Embryonic facial prominence (tissue), 1 donor: ENCODE data around the gene SLMAP.

Source experiments
- DNase-seq: peaks from one replicate; pipeline ENCODE4 v3.0.0-alpha.2; 2016; ENCODE audit errors: extremely low spot score

Gene SLMAP

GRCh38 chr3:57755741-57756527 lies at the start of gene SLMAP:
SLMAP (plus strand) TSS chr3:57756309; CDS start chr3:57757652, 1,343 bp downstream.
- DNase-seq, result peak; percentile 95

- no peak for DNase-seq
Measured at GRCh38 chr3:57706462-57706861, 49.6 kb upstream of the SLMAP start.

- no peak for DNase-seq
Measured at GRCh38 chr3:57709031-57709430, 47.1 kb upstream of the SLMAP start.

DNA sequence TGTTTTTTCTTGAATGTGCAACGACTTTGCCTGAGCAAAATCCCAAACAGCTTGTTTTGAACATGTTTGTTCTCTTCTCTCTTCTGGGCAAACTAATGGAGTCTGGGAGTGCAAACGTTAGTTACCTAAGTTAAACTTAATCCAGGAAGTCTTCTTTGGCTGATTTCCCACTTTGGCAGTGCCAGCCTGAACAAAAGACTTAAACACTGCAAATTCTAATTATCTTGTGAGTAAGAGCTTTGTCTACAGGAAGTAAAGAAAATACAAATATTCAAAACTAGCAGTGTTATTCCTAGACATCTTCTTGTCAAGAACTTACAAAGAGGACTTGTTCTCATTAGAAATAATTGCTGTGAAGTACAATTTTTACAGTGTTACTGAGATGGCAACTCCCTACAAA lies 46.5 kb upstream of the SLMAP start:
- no peak for DNase-seq

GRCh38 chr3:57715686-57716085 lies 40.4 kb upstream of the SLMAP start:
- DNase-seq, result no peak

GRCh38 chr3:57717205-57717868 lies 38.8 kb upstream of the SLMAP start:
- no peak for DNase-seq

DNA sequence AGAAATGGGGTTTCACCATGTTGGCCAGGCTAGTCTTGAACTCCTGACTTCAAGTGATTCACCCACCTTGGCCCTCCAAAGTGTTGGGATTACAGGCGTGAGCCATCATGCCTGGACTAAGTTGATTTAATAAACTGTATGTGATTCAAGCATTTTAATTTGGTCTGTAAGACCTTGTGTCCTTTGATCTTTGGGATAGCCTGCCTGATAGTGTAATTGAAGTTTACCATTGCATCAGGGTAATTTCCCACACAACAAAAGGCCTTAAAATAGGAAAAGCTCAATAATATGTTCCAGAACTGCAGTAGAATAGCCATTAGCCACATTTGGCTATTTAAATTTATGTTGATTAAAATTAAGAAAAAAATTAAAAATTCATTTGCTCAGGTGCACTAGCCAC lies 38.0 kb upstream of the SLMAP start:
- no peak for DNase-seq

DNA sequence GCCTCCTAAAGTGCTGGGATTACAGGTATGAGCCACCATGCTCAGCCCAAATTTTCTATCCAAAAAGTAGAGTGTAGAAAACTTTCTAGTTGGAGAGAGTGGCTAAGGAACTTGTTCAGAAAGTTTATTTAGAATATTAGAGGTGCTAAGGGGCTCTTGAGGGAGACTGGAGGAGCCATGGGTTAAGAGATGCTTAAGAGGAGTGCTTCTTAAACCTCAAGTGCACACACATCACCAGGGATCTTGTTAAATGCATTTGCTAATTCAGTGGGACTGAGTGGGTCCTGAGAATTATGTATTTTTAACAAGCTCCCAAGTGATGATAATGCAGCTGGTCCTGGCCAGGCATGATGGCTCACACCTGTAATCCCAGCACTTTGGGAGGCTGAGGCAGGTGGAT lies 29.7 kb upstream of the SLMAP start:
- no peak for DNase-seq

DNA sequence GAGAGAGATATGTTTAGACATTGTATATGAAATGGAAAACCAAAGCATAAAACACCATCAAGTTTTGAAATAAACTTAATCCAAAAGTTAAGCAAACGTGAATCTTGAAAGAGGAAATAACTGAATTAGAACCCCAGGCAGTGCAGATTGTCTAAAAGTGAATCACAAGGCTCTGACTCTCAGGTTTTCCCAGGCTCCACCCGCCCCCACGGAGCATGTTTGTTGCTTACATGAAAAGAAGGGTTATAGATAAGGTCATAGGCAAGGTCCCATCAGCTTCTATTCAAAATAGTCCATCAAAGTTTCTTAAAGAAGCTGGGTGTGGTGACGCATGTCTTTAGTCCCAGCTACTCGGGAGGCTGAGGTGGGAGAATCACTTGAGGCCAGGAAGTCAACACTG lies 29.0 kb upstream of the SLMAP start:
- no peak for DNase-seq

GRCh38 chr3:57729334-57730045 lies 26.6 kb upstream of the SLMAP start:
- DNase-seq, result no peak

DNA sequence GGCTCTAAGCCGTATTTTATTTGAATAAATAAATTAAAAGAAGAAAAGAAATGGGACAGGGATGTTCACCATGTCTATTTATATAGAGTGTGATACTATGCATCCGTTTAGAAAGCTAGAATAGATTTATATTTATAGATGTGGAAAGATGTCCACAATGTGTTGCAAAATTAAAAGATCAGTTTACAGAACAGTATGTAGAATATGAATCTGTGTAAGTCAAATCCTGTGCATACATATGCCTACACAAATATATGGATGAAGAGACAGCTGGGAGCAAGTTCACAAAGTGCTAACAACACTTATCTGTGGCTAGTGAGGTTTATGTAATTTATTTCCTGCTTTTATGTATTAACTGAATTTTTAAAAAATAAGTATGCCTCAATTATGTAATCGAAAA lies 25.4 kb upstream of the SLMAP start:
- no peak for DNase-seq

DNA sequence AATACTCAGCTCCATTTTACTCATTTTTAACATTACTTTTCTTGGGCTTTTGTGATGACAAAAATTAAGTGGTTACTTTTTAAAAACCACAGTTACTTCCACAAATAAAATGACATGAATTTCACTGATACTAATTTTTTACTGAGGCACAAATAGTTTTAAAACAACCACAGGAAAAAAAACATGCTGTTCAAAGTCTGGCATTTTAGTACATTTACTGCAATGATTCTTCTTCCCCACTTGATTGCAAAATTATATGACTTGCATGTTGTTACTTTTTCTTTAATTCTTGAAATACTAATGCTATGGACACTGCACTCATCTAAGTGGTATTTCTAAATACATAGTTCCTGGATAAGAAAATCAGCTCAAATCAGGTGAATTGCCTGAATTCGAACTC lies 24.8 kb upstream of the SLMAP start:
- DNase-seq, result no peak

DNA sequence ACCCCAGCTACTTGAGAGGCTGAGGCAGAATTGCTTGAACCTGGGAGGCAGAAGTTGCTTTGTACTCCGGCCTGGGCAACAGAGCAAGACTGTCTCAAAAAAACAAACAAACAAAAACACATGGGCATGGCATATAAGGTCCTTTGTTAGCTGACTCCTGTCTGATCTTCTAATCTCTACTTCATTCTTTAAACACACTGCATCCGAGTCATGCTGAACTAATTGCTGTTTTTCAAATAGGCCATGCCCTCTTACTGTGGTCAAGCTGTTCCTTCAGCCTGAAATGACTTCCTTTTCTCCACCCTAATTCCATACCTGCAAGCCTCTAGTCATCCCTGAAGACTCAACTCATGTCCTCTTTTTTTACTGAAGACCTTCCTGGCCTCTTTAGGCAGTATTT lies 22.3 kb upstream of the SLMAP start:
- no peak for DNase-seq

DNA sequence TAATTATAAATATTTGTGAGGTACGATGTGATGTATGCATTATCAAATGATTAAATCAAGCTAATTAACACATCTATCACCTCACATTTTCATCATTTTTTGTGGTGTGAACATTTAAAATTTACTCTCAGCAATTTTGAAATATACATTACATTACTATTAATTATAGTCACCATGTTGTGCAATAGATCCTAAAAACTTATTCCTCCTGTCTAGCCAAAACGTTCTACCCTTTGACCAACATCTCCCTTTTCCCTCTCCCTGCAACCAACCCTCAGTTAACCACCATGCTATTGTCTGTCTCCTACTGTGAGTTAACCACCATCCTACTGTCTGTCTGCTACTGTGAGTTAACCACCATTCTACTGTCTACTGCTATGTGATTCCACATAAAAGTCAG lies 20.7 kb upstream of the SLMAP start:
- DNase-seq, result no peak

DNA sequence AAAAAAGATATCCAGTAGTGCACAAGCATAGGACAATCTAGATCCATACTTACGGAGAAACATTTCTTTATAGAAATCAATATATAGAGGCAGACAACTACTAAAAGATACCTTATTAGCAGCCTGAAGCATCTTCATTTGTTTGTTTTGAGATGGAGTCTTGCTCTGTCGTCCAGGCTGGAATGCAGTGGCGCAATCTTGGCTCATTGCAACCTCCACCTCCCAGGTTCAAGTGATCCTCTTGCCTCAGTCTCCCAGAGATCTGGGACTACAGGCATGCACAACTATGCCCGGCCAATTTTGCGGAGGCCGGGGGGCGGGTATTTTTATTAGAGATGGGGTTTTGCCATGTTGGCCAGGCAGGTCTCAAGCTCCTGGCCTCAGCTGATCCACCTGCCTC lies 18.3 kb upstream of the SLMAP start:
- no peak for DNase-seq

DNA sequence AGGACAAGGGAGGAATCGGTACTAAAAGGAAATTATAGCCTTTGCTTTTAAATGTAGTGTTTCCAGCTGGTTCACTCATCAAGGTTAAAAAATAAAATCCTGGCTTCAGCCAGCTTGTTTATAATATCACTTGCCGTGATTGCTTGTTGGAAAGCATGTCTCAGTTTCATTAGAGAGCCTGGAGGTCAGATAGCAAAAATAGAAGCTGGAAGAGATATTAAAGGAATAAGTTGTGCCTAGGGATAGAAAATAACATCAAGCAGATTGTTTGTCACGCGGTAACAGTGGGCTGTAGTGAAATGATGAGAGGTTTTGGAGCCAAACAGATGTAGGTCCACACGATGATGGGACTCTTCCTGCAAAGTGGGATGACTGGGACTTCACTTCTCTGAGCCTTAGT lies 17.7 kb upstream of the SLMAP start:
- DNase-seq, result no peak

- no peak for DNase-seq
Measured at GRCh38 chr3:57740027-57740426, 16.1 kb upstream of the SLMAP start.

DNA sequence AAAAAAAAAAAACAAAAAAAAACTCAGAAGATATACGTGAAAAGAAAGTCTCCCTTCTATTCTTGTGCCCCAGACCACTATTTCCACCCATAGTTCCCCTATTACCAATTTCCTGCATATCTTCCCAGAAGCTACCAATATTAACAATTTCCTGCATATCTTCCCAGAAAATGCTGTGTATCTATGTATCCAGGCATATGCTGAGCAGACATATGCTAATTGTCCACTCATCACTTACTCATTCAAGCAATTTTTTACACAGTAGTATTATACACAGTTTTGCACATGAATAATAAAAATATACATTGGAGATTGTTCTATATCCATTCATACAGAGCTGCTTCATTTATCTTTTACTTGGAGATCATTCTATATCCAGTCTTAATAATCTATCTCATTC lies 12.6 kb upstream of the SLMAP start:
- DNase-seq, result no peak

GRCh38 chr3:57745101-57745500 lies 11.0 kb upstream of the SLMAP start:
- no peak for DNase-seq

DNA sequence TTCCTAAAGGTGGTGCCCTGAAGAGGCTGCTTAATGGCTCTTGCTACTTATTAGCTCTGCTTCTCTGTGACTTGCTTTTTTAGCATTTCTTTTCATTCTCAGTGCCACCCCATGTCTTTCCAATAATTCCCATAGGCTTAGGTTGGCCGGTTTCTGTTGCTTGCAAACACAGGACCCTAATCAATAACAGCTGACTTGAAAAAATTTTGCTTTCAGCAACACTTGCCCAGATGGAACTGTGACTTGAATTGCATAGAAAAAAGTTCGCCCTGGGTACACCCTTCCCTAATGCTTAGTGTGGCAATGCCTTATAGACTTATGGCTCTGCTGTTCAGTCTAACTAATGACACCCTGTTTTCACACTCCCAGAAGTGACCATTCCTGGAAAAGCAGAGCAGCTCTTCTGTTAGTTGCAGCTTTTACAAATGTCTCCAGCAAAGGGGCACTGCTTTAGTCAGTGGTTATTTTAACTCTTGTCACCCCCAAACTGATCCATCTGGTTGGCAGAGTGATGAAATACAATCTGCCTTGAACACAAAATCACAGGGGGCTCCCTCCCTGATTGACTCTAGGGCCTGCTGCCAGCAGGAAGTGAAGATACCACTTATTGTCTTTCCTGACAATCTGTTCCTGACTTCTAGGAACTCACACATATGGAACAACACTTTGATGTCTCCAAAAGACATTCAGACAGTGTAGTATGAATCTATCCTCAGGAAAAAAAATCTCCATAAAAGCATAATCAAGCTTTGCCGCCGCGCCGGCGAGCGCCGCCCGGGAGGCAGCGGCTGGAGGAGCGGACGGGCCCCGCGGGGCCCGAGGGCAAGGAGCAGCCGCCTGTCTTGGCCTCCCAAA lies 9.7 kb upstream of the SLMAP start:
- DNase-seq, result no peak

DNA sequence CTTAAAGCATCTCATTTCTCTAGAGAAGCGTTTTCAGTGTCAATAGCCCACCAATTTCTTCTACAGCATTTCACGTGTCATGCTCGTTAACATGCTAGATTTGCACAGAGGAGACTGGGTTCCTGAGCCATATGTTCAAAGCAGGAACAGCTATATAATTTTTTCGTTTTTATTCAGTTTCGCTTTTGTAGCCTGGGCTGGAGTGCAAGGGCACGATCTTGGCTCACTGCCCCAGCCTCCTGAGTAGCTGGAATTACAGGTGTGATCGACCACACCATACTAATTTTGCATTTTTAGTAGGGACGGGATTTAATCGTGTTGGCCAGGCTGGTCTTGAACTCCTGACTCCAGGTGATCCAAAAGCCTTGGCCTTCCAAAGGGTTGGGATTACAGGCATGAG lies 6.6 kb upstream of the SLMAP start:
- no peak for DNase-seq

DNA sequence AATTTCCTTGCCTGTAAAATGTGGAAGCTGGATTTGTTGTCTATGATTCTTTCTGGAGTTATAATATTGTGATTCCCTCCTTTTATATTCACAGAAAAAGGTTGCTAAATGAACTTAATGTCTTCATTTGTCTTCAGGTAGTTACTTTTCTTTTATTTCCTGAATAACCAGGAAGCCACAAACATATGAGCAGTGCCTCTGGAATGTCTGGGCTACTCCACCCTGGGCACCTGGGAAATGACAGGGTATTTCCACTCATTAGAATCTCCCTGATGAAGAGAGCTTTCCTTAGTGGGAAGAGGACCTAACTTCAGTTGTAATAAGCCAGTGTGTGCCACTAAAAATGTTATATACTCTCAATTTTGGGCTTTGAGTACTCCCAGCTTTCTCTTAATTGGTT lies 3.8 kb upstream of the SLMAP start:
- DNase-seq, result no peak
